BE2C (cell line): ENCODE results near the gene UBE2O.
"Not testable (repeated sequence)": the region's sequence is repeated elsewhere in the genome, so short reads cannot be mapped to it uniquely, and the experiment has no call there.

Source experiments
- DNase-seq: peaks from one replicate; pipeline ENCODE4 v3.0.0-alpha.2; 2020
- H3K27me3 ChIP-seq: fragments of 250-450 bp; sonication (Bioruptor Pico); 2 replicates; pipeline ENCODE4 v1.5.1; 2020; ENCODE audit warnings: mild to moderate bottlenecking
- H3K36me3 ChIP-seq: fragments of 250-450 bp; sonication (Bioruptor Pico); 2 replicates; pipeline ENCODE4 v1.5.1; 2020; ENCODE audit warnings: mild to moderate bottlenecking
- H3K4me1 ChIP-seq: fragments of 250-450 bp; sonication (Bioruptor Pico); 2 replicates; pipeline ENCODE4 v1.5.1; 2020
- H3K4me3 ChIP-seq: 2 replicates; pipeline ENCODE4 v1.5.1; 2011; ENCODE audit warnings: low read depth, low read length
- H3K9me3 ChIP-seq: fragments of 250-450 bp; sonication (Bioruptor Pico); 2 replicates; pipeline ENCODE4 v1.5.1; 2020
- TF ChIP-seq, protein P1 (sequence below): IDR thresholded peaks from 2 replicates; pipeline ENCODE4 v1.5.1; 2012; ENCODE audit warnings: mild to moderate bottlenecking, low read depth, low read length

The UBE2O gene

GRCh38 chr17:76353599-76354316 is 99.2 kb downstream of the UBE2O start, which contains the start of gene PRPSAP1:
Gene PRPSAP1 (minus strand): TSS chr17:76353916. CDS start chr17:76353703, 213 bp downstream.
- TF ChIP-seq, protein P1, sequence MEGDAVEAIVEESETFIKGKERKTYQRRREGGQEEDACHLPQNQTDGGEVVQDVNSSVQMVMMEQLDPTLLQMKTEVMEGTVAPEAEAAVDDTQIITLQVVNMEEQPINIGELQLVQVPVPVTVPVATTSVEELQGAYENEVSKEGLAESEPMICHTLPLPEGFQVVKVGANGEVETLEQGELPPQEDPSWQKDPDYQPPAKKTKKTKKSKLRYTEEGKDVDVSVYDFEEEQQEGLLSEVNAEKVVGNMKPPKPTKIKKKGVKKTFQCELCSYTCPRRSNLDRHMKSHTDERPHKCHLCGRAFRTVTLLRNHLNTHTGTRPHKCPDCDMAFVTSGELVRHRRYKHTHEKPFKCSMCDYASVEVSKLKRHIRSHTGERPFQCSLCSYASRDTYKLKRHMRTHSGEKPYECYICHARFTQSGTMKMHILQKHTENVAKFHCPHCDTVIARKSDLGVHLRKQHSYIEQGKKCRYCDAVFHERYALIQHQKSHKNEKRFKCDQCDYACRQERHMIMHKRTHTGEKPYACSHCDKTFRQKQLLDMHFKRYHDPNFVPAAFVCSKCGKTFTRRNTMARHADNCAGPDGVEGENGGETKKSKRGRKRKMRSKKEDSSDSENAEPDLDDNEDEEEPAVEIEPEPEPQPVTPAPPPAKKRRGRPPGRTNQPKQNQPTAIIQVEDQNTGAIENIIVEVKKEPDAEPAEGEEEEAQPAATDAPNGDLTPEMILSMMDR: peak; percentile 52
- Histone ChIP-seq H3K4me3 (peak within 1 kb of the TSS; percentile 84), H3K4me1 (no peaks in the 10 kb centered on the region), H3K9me3 (no peaks in the 10 kb centered on the region), H3K36me3 (no peaks in the 10 kb centered on the region), H3K27me3 (no peaks in the 10 kb centered on the region)
- peak; percentile 93 for DNase-seq

GRCh38 chr17:76353004-76353598 is 99.9 kb downstream of the UBE2O start:
- TF ChIP-seq, protein P1: no peak
- Histone ChIP-seq H3K4me1 (no peaks in the 10 kb centered on the region), H3K4me3 (peak overlapping the region; percentile 84), H3K36me3 (no peaks in the 10 kb centered on the region), H3K9me3 (no peaks in the 10 kb centered on the region), H3K27me3 (no peaks in the 10 kb centered on the region)
- peak; percentile 25 for DNase-seq

- no peak for DNase-seq
- no peaks in the 10 kb centered on the region for H3K4me1 ChIP-seq
- H3K9me3 ChIP-seq: no peaks in the 10 kb centered on the region
- H3K36me3 ChIP-seq: peaks cover 11% of the 10 kb centered on the region
- no peaks in the 10 kb centered on the region for H3K27me3 ChIP-seq
- TF ChIP-seq, protein P1: no peak
- no peak overlapping the region for H3K4me3 ChIP-seq
Observed at GRCh38 chr17:76351526-76352071, 101.4 kb downstream of the UBE2O start.

- DNase-seq: no peak
- no peaks in the 10 kb centered on the region for H3K9me3 ChIP-seq
- TF ChIP-seq, protein P1: no peak
- no peaks in the 10 kb centered on the region for H3K27me3 ChIP-seq
- H3K4me3 ChIP-seq: no peak overlapping the region
- 0 out of 2 replicates have a peak, but pooled peaks cover 3% of the 10 kb centered on the region for H3K4me1 ChIP-seq
- peaks cover 15% of the 10 kb centered on the region for H3K36me3 ChIP-seq
Observed at GRCh38 chr17:76350463-76350862, 102.5 kb downstream of the UBE2O start.

DNA sequence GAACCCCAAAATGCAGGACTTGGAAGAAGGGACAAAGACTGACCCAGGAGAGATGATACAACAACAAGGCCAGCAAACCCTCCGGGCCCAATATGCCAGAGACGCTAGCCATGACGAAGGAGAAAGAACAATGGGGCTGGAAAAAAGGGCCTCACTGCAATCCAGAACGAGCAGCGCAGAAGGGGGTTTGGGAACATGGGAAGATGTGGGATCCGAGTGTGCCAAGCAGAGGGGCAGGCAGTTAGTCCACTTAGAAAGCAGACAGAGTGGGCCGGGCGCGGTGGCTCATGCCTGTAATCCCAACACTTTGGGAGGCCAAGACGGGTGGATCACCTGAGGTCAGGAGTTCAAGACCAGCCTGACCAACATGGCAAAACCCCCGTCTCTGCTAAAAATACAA is 106.0 kb downstream of the UBE2O start:
- H3K9me3 ChIP-seq, H3K27me3 ChIP-seq, H3K4me1 ChIP-seq, DNase-seq, H3K4me3 ChIP-seq: not testable (repeated sequence)
- H3K36me3 ChIP-seq: peaks cover 27% of the 10 kb centered on the region

GRCh38 chr17:76345377-76345974 is 107.5 kb downstream of the UBE2O start:
- DNase-seq: no peak
- TF ChIP-seq, protein P1: no peak
- Histone ChIP-seq H3K4me3 (no peak overlapping the region), H3K4me1 (0 out of 2 replicates have a peak, but pooled peaks cover 3% of the 10 kb centered on the region), H3K27me3 (no peaks in the 10 kb centered on the region), H3K9me3 (no peaks in the 10 kb centered on the region), H3K36me3 (peaks cover 27% of the 10 kb centered on the region)
